DMS79 (cell line): ENCODE results near the gene ANTKMT.
"Not testable (repeated sequence)": the region's sequence is repeated elsewhere in the genome, so short reads cannot be mapped to it uniquely, and the experiment has no call there.

Experiments used
- DNase-seq: peaks from one replicate; lab custom pipeline; 2025; lab: John Stamatoyannopoulos, UW

The ANTKMT gene

DNA sequence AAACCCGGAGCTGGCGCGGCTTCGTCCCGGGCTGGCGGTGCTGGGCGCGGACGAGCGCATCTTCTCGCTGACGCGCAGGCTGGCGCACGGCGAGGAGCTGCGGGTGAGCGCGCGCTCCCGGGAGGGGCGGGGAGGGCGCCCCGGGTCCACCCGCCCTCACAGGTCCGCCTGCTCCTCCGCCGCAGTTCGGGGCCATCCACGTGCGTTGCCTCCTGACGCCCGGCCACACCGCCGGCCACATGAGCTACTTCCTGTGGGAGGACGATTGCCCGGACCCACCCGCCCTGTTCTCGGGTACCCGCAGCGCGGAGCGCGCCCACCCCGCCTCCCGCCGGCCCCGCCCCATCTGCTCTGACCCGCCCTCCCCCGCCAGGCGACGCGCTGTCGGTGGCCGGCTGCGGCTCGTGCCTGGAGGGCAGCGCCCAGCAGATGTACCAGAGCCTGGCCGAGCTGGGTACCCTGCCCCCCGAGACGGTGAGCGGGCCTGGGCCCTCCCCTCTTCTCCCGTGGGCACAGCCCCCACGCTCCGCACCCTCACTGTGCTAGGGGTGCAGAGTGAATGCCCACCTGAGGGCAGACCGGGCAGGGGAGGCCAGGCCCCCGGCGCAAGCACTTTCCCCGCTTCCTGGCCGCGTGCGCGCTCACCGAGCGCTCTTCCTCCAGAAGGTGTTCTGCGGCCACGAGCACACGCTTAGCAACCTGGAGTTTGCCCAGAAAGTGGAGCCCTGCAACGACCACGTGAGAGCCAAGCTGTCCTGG, 7.4 kb downstream of the ANTKMT start:
- no peak for DNase-seq

DNA sequence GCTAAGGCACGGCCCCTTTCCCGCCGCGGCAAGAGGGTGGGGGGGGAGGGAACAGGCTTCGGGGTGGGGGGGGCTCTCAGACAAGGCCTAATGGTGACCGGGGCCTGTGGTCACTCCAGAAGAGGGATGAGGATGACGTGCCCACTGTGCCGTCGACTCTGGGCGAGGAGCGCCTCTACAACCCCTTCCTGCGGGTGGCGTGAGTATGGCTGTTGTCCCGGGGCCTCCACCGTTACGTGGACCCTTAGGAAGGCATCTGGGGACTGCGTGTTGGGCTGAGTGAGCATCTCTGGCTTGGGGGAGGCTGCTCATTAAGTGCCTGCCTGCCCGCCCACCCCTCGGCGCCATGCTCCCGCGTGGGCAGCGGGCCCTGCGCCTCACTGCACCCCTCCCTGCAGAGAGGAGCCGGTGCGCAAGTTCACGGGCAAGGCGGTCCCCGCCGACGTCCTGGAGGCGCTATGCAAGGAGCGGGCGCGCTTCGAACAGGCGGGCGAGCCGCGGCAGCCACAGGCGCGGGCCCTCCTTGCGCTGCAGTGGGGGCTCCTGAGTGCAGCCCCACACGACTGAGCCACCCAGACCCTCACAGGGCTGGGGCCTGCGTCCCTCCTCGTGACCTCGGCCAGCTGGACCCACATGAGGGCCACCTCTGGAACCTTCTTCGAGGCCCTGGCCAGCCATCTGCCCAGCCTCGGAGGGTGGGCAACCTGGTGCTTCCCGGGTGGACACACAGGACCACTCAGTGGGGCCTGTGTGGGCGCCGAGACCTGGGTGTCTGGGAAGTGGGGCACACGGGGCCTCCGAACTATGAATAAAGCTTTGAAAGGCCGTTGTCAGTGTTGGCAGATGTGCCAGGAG, 8.2 kb downstream of the ANTKMT start:
- DNase-seq: no peak

DNA sequence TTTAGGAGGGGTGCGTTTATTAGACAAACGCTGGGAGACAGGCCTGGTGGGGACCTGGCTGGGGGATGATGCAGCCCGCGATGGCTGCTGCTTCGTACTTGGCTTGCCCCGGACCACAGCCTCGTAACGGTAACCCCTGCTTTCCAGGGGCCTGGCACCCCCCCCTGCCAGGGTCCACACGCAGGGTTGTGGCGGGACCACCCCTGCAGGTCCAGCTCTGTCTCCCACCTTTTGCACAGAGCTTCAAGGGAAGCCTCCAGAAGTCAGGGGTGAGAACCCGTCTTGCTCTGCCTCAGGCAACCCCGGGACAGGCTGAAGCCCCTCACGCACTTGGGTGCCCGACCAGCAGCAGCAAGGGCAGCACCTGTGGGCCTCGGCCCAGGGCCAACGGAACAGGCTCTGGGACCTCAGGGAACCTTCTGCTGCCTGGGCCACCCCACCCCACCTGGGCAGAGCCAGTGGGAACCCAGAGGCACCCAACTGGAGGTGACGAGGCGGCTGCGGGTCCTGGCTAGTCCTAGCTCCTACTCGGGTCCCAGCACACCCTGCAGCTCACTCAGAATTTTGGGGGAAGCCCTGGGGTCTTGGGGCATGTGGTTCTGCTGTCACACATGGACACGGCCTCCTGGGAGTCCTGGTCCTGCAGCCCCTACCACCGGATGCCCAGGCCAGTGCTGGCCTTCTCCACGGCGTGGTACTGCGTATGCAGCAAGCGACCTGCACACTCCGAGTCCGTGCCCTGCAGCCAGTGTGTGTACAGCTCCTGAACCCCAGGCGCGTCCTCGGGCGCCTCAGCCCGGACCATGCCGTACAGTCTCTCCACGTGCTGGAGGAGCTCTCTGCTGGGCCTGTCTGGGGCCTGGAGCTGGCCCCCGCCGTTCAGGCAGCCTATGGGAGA, 9.1 kb downstream of the ANTKMT start:
- DNase-seq: no peak

DNA sequence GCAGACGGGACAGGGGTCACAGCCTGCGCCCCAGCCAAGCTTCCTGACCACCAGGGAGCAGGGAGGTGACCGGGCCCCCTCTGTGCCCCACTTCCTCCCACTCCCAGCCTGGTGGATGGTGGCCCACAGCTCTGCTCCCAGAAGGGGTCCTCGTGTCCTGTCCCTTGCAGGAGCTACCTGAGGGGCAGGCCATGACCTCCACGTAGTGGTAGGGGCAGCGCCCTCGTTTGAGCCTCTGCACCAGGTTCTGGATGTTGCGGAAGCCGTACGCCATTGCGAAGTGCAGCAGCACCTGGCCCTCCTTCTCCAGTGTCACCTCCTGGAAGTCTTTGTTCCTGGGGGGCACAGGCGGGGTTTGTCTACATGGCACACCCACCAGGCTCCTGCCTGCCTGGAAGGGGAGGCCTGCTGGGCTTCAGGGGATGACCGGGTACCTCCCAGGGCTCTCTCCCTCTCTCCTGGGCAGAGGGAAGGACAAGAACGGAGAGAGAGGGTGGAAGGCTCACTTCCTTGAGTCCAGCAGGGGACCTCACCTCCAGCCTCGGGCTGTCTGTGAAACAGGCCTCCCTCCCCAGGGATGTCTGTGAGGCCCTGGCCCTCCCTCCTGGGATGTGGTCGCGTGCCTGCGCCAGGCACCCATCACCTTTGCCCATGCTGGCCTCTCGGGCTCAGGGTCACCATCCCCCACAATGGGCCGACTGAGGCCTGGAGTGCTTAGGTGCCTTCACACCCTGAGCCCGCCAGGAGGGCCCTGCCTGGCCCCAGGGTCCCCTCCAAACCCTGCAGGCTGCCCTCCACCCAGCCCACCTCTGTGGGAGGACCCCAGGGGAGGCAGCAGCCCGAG, 9.9 kb downstream of the ANTKMT start:
- DNase-seq: no peak

DNA sequence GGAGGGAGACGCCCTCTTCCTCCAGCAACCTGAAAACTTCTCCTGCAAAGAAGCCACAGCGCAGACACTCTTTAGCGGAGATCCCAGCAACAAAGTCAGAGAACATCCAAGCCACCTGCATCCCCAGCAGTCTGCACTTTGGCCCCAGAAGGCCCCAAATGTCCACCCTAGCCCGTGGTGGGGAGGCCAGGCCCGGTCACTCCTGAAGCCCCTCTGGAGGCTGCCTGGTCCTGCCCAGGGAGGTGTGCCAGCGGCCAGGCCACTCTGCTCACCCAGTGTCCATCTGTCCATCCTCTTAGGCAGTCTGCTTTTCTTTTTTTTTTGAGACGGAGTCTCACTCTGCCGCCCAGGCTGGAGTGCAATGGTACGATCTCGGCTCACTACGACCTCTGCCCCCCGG, 11.4 kb downstream of the ANTKMT start:
- no peak for DNase-seq

DNA sequence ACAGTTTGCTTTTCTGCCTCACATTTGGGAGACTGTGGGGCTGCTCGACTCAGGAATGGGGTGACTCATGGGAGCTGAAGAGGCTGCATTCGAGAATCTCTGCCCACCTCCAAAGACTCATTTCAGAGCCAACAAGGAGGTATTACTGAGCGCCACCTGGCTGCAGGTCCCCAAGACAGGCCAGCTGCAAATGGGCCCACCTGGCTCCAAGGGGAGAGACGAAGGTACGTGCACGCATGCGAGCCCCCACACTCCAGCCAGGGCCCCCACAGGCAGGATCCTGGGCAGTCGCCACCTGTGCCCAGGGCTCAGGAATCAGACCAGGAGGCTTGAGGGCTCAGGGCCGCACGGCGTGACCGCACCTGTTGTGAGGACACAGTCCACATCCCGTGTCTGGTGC, 12.0 kb downstream of the ANTKMT start:
- no peak for DNase-seq

DNA sequence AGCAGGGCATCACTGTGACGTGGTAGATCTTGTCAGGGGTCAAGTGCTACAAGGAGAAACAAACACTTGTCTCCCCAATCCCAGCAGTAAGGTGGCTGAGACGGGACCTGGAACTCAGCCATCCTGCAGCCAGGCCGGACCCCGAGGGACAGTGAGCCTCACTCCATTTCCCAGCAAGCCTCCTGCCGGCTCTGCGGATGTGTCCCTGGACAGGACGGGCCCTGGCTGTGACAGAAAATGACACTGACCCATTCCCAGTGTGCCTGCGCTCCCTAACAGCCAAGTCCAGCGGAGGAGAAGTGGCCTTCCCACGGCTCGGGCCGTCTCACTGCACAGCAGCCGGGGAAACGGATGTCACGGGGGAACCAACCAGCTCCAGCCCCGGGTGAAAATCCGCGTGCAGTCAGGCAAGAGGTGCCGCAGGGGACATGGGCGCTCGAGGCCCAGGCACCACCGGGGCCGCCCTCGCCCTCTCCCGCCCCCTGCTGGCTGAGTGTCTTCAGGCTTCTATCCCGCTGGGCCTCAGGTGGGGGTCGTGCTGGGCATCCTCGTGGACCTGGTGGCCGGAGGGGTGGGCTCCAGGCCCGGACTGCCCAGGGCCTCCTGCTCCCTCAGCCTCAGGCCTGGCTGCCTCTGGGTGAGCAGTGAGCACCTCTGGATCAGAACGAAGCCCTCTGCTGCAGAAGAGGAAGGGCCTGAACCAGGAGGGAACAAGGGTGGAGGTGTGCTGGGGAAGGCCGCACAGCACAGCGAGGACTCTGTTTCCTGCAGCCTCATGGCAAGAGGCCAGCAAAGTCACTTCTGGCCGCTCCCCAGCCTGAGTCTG, 12.6 kb downstream of the ANTKMT start:
- no peak for DNase-seq

DNA sequence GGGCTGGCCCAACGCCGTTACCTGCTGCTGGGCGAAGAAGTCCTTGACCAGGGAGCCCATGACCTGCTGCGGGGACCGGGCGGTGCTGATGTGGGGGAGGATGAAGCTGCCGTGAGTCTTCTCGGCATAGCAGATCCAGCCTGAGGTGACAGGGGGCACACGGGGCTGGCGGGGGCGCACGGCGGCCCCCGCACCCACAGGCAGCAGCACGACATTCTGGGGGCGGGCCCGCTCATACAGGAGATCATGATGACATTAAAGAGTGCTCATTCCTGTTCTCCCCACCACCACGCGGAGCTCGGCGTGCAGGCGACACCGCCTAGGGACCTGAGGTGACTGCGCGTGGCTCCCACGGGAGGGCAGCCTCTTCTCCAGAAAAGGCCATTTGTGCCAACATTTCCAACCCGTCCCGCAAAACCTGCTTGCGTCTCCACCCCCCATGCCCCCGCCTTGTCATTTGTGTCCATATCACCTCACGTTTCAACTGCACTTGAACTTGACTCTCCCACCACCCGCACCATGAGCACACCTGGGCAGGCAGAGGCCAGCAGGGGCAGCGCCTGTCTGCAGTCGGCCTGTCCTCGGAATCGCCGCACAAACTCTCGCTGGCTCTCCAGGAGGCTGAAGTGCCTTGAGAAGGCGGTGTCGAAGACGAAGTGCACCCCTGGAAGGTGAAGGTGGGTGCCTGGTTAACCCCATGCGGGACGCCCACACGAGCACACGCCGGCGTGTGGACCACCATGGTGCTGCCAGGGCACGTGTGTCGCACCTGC, 13.4 kb downstream of the ANTKMT start:
- DNase-seq: no peak

DNA sequence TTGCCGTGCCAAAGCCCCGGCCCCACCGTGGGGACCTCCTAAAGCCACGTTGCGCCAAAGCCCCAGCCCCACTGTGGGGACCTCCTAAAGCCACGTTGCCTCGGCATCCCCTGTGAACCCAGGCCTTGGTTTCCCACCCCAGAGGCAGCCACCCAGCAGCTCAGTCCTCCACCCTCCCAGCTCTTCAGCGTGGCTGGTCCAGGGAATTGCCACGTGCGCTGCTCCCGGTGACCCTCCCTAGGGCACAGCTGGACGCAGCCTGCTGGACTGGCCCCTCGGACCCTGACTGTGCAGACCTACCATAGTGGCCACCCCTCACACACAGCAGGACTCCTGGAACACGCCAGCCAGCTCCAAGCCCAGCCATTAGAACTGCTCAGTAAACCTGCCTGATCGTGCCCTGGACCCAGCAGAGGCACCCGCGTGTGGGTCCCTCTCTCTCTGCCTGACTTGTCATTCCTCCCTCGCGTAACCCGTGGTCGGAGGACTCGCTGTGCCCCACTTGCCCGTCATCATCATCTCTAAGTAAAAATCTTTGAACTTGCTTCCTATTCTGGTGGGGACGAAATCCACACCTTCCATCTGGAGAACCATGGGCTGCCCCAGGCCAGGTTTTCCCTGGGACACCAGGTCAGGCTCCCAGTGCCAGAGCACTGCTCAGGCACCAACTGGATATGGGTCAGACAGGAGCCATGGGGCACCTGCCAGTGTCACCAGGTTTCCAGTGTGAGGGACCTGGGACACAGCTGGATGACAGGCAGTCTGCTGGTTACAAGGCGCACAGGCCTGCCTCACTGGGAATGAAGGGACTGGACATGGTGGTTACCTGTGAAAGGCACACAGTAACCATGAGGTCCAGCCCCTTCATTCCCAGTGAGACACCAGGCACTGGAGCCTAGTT, 14.3 kb downstream of the ANTKMT start:
- DNase-seq: no peak

DNA sequence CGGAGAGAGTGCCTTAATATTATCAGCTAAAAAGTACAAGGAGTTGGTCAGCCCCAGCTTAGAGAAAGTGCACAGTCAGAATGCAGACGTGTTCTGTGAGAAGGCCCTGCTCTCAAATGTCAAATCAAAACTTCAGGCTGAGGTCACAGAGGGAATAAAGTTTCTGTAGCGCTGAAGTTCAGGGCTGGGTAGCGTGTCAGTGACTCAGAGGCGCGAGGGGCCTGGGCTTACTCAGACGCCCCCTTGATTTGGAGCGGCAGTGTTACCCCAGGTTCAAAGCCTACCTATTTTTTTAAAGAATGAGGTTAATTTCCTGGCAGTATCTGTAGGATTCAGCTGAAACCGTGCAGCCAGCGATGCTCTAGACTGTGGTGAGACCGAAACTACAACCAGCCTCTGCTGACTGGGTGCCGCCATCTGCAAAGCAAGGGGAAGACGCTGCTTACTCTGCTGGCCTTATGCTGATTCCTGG, 15.1 kb downstream of the ANTKMT start:
- DNase-seq: no peak

DNA sequence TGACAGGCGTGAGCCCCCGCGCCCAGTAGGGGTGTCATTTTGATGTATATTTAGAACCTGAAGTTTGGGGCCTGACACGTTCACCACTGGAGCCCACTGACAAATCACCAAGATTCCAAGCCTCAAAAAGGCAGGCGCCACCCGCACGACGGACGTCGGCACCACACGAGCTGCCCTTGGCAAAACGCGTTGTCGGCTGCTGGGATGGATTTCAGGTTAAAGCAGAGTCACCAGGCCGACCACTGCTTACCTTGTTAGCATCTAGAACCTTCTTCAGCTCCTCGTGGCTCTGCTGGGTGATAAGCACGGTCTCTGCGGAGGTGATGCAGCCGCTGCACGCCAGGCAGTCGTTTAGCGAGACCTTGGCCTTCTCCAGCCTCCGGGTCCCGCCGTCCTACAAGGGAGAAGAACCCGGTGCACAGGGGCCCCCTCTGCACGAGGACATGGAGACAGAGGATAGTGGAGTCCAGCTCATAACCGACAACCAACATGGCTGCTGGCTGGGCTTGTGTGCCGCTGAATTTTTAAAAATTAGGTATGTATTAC, 16.1 kb downstream of the ANTKMT start:
- no peak for DNase-seq

DNA sequence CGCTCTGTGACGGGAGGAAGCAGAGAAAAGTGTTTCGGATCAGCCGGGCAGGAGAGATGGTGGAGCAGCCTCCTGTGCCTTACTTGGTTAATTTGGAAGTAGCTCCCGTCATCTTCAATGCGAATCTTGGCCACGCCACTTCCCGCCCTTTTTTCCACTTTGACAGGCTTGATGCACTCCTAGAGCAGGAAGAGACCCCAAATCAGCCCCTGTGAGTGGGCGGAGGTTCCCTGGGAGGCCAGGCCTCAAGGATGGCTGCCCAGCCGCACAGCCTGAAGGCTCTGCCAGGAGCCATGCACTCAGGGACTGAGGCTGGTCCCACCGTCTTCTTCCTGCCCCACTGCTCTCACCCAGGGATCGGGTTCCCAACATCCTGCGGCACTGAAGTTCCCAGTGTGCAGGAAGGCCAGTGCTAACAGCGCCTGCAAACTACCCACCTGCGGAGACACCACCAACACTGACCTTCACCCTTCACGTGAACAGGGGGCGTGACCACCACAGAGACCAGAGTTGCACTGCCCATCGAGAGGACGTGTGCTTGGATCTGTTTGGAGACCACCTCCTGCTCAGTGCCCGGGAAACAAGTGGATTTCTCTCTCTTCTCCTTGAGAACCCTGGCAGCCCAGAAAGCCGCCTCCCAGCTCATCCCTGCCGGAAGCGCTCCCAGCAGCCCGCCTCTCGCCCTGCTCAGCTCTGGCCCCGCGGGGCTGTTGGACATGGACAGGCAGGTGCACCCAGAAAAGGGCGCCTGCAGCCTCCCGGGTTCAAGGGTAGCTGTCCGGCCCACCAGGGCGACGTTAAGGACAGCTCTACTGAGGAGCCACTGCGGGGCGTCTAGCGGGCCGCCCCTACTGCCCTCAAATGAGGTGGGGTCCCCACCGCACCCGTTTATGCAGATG, 18.9 kb downstream of the ANTKMT start:
- no peak for DNase-seq

DNA sequence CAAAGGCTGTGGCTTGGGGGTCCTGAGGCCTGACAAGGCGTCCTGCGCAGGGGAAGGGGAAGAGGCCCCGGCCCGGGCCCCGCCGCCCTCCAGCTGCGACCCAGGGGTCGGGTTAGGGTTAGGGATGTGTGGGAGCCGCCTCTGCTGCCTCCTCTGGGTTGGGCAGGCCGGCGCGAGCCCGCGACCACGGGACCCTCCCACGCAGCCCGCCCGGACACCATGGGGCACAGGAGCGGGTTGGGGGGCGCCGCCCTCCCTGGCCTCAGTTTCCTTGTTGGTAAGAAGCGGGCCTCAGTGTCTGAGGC, 19.5 kb downstream of the ANTKMT start:
- no peak for DNase-seq

DNA sequence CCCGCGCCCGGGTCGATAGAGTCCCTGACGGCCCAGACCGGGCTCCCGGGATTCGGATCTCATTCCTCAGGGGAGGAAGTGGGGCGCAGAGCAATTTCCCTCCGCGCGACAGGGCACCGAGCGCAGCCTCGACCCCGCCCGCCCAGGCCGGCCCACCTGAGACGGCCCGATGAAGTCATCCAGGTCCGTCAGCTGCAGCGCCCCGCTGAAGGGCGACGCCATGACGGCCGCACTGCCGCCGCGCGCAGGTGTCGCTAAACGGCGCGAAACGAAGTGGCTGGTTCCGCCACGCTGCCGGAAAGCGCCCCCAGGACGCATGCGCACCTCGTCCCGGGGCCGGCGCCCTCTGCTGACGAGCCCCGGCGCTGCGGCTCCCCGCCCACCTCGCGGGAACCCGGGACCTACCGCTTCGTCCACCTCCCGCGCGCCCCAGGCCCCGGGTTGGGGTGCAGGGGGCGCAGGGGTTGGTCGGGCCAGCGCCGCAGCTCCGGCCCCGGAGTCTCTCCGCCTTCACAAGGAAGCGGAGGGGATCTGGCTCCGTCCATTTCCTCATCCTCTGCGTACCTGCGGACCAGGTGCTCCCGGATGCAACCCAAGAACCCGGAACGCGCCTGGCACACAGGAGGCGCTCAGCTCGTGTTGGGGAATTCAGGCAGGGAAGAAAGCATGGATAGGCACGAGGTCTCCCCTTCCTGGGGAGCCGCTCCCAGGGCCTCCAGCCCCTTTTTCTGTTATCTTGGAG, 20.0 kb downstream of the ANTKMT start, which contains the start of gene CIAO3:
TSS of gene CIAO3 (minus strand) at position 234 of the 742 bp plus-strand sequence. CDS start at position 222, 12 bp downstream.
- DNase-seq: peak; percentile 62

DNA sequence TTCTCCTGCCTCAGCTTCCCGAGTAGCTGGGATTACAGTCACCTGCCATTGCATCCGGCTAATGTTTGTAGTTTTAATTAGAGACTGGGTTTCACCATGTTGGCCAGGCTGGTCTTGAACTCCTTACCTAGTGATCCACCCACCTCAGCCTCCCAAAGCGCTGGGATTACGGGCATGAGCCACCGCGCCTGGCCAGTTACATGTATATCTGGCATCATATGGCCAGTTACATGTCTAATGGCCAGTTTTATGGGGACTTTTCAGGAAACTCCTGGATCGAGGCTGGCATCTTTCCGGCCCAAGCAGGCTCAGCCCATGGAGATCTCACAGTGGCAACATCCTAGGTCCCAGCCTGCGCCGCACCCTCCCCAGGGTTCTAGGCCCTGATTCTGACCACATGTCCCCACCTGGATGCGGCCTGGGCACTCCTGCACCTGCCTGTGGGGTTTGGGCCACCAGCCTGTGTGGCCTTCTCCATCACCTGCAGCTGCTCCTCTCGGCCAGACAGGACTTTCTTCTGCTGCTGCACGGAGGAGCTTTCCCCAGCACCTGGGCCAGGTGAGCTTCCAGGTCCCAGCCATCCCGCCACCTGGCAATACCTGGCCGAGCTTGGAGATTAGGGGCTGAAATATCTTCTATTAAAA, 21.2 kb downstream of the ANTKMT start:
- no peak for DNase-seq

DNA sequence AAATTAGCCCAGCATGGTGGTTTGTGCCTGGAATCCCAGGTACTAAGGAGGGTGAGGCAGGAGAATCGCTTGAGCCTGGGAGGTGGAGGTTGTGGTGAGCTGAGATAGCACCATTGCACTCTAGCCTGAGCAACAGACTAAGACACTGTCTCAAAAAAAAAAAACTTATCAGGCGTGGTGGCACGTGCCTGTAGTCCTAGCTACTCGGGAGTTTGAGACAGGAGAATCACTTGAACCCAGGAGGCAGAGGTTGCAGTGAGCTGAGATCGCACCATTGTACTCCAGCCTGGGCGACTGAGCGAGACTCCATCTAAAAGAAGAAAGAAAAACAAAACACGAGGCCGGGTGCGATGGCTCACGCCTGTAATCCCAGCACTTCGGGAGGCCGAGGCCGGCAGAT, 21.9 kb downstream of the ANTKMT start:
- not testable (repeated sequence) for DNase-seq
